Hepatocyte (in vitro differentiated cells): Measurements from ENCODE around the gene POU2AF1. TPM values are rescaled to one million over a fixed set of nuclear protein-coding genes. Genes with fewer than 3 reads are reported as not detected.

ENCODE experiments used
- DNase-seq: peaks from one replicate; pipeline ENCODE4 v3.0.0-alpha.2; 2016; ENCODE audit warnings: low spot score
- H2AFZ ChIP-seq: fragments of 200-600 bp; sonication (generic); 2 replicates; pipeline ENCODE4 v1.6.0; 2016; ENCODE audit warnings: antibody characterized with exemption, mild to moderate bottlenecking
- H3K27ac ChIP-seq: fragments of 200-600 bp; sonication (generic); 2 replicates; pipeline ENCODE4 v1.5.1; 2016; ENCODE audit warnings: mild to moderate bottlenecking
- H3K27me3 ChIP-seq: fragments of 200-600 bp; sonication (generic); 2 replicates; pipeline ENCODE4 v1.6.1; 2016
- H3K36me3 ChIP-seq: fragments of 200-600 bp; sonication (generic); replicated peaks from 2 replicates; pipeline ENCODE4 v1.5.1; 2016; ENCODE audit warnings: low read depth; ENCODE audit not compliant: insufficient read depth
- H3K4me1 ChIP-seq: fragments of 200-600 bp; sonication (generic); 2 replicates; pipeline ENCODE4 v1.5.1; 2016; ENCODE audit warnings: mild to moderate bottlenecking, moderate library complexity; ENCODE audit not compliant: insufficient read depth
- H3K4me2 ChIP-seq: fragments of 200-600 bp; sonication (generic); 2 replicates; pipeline ENCODE4 v1.6.0; 2016
- H3K4me3 ChIP-seq: fragments of 200-600 bp; sonication (generic); 2 replicates; pipeline ENCODE4 v1.5.1; 2016; ENCODE audit warnings: mild to moderate bottlenecking
- H3K79me2 ChIP-seq: fragments of 200-600 bp; sonication (generic); 2 replicates; pipeline ENCODE4 v1.6.0; 2017; ENCODE audit warnings: mild to moderate bottlenecking
- H3K9me2 ChIP-seq: fragments of 200-600 bp; sonication (generic); replicated peaks from 2 replicates; pipeline ENCODE4 v1.6.0; 2017; ENCODE audit warnings: mild to moderate bottlenecking; ENCODE audit not compliant: insufficient read depth
- H3K9me3 ChIP-seq: fragments of 200-600 bp; sonication (generic); 2 replicates; pipeline ENCODE4 v1.5.1; 2016; ENCODE audit warnings: low read depth, mild to moderate bottlenecking
- H4K20me1 ChIP-seq: fragments of 200-600 bp; sonication (generic); 2 replicates; pipeline ENCODE4 v1.6.0; 2016; ENCODE audit warnings: mild to moderate bottlenecking; ENCODE audit not compliant: insufficient read depth, poor library complexity, severe bottlenecking
- CTCF ChIP-seq: fragments of 200-600 bp; sonication (generic); IDR thresholded peaks from 2 replicates; pipeline ENCODE4 v1.5.1; 2016; ENCODE audit warnings: antibody characterized with exemption, mild to moderate bottlenecking; ENCODE audit not compliant: poor library complexity
- EZH2 ChIP-seq: fragments of 200-600 bp; sonication (generic); IDR thresholded peaks from 2 replicates; pipeline ENCODE4 v1.6.1; 2016; ENCODE audit warnings: antibody characterized with exemption, mild to moderate bottlenecking, borderline replicate concordance
- EZH2phosphoT487 ChIP-seq: fragments of 200-600 bp; sonication (generic); IDR thresholded peaks from one replicate; pipeline ENCODE4 v1.6.1; 2018; ENCODE audit warnings: antibody characterized with exemption, mild to moderate bottlenecking, low read depth, moderate library complexity; ENCODE audit not compliant: unreplicated experiment, severe bottlenecking
- WGBS: methylation state at CpG from one replicate; pipeline ENCODE4 v1.1.6; 2016; ENCODE audit warnings: low lambda C conversion rate; ENCODE audit errors: missing lambda C conversion rate; 5-methylcytosine and 5-hydroxymethylcytosine counted together
- polyA plus RNA-seq: library from polyadenylated mRNA; unstranded; fragments of >200 nt; fragmentation: Nextera tagmentation; extraction: Ambion mirVana; gene quantifications from 2 replicates; pipeline ENCODE4 v1.2.1, GENCODE V29; 2016
- total RNA-seq: library from RNA; depleted of rRNA; stranded (reverse); fragments of >200 nt; gene quantifications from 2 replicates; pipeline ENCODE4 v1.2.3, GENCODE V29; 2014

POU2AF1 gene
- total and polyA plus RNA-seq, 2 experiments from 2014 or later: 0.06 to 0.23 TPM

- Histone ChIP-seq H3K79me2 (no peaks in the 10 kb centered on the region), H3K4me2 (no peak overlapping the region), H3K27ac (no peak overlapping the region), H2AFZ (no peak overlapping the region), H3K36me3 (no peaks in the 10 kb centered on the region), H3K27me3 (no peaks in the 10 kb centered on the region), H3K4me3 (no peak overlapping the region), H3K4me1 (peaks cover 6% of the 10 kb centered on the region), H3K9me3 (no peaks in the 10 kb centered on the region), H4K20me1 (no peaks in the 10 kb centered on the region), H3K9me2 (no peaks in the 10 kb centered on the region)
- WGBS: 75% methylated on average over 4 of the region's 4 CpGs
- DNase-seq: no peak
- no peak for TF ChIP-seq EZH2phosphoT487
- no peak for TF ChIP-seq CTCF
Measured at GRCh38 chr11:111326824-111327223, 52.3 kb downstream of the POU2AF1 start.

GRCh38 chr11:111325259-111325658, 53.8 kb downstream of the POU2AF1 start:
- Histone ChIP-seq H3K27me3 (no peaks in the 10 kb centered on the region), H3K4me3 (no peak overlapping the region), H3K4me1 (peaks cover 19% of the 10 kb centered on the region), H3K27ac (no peak overlapping the region), H3K79me2 (no peaks in the 10 kb centered on the region), H3K9me2 (no peaks in the 10 kb centered on the region), H3K4me2 (no peak overlapping the region), H2AFZ (no peak overlapping the region), H4K20me1 (no peaks in the 10 kb centered on the region), H3K9me3 (no peaks in the 10 kb centered on the region), H3K36me3 (no peaks in the 10 kb centered on the region)
- 97% methylated on average over 5 of the region's 5 CpGs for WGBS
- TF ChIP-seq CTCF (no peak), EZH2 (no peak), EZH2phosphoT487 (no peak)
- DNase-seq: no peak

GRCh38 chr11:111324277-111324720, 54.8 kb downstream of the POU2AF1 start:
- Histone ChIP-seq H3K27me3 (no peaks in the 10 kb centered on the region), H2AFZ (no peak overlapping the region), H3K9me2 (no peaks in the 10 kb centered on the region), H3K4me2 (no peak overlapping the region), H4K20me1 (no peaks in the 10 kb centered on the region), H3K36me3 (no peaks in the 10 kb centered on the region), H3K4me1 (peaks cover 19% of the 10 kb centered on the region), H3K27ac (no peak overlapping the region), H3K4me3 (no peak overlapping the region), H3K9me3 (no peaks in the 10 kb centered on the region), H3K79me2 (no peaks in the 10 kb centered on the region)
- no peak for DNase-seq
- WGBS: 54% methylated on average over 5 of the region's 5 CpGs
- TF ChIP-seq CTCF (no peak), EZH2phosphoT487 (no peak), EZH2 (no peak)

- H3K9me3 ChIP-seq: no peaks in the 10 kb centered on the region
- WGBS: 90% methylated on average over 2 of the region's 2 CpGs
- H3K9me2 ChIP-seq: no peaks in the 10 kb centered on the region
- peaks cover 19% of the 10 kb centered on the region for H3K4me1 ChIP-seq
- H3K27me3 ChIP-seq: no peaks in the 10 kb centered on the region
- TF ChIP-seq EZH2phosphoT487: no peak
- H3K27ac ChIP-seq: no peak overlapping the region
- H3K79me2 ChIP-seq: no peaks in the 10 kb centered on the region
- no peaks in the 10 kb centered on the region for H4K20me1 ChIP-seq
- H3K4me3 ChIP-seq: no peak overlapping the region
- no peak overlapping the region for H2AFZ ChIP-seq
- no peaks in the 10 kb centered on the region for H3K36me3 ChIP-seq
- no peak overlapping the region for H3K4me2 ChIP-seq
- DNase-seq: no peak
Measured at GRCh38 chr11:111322534-111322933, 56.5 kb downstream of the POU2AF1 start.
